22Rv1 (cell line): ENCODE data around the gene CYP27B1.
A peak's percentile ranks its signal among the peaks of the same experiment; 100 is the strongest.

ENCODE experiments used
- CTCF ChIP-seq: fragments of 450-650 bp; IDR thresholded peaks from 2 replicates; pipeline ENCODE4 v1.5.1; 2017; ENCODE audit warnings: mild to moderate bottlenecking
- ZFX ChIP-seq: fragments of 450-650 bp; IDR thresholded peaks from 2 replicates; pipeline ENCODE4 v1.6.1; 2017; ENCODE audit warnings: antibody characterized with exemption, borderline replicate concordance

GRCh38 chr12:57803319-57803893 lies 36.5 kb upstream of the CYP27B1 start:
- TF ChIP-seq CTCF (peak; percentile 89), ZFX (no peak)
